Choroid plexus epithelial cell (primary cell): ENCODE data around the gene OR2J2.
"Not testable (repeated sequence)": the region's sequence is repeated elsewhere in the genome, so short reads cannot be mapped to it uniquely, and the experiment has no call there.

Source experiments
- DNase-seq: peaks from one replicate; pipeline ENCODE4 v3.0.0-alpha.2; 2010; ENCODE audit warnings: low read depth
- H3K4me3 ChIP-seq: 2 replicates; pipeline ENCODE4 v1.5.1; 2011; ENCODE audit warnings: low read depth, mild to moderate bottlenecking, control low read depth, low read length, moderate library complexity
- CTCF ChIP-seq: conservative IDR thresholded peaks from 2 replicates; pipeline ENCODE4 v1.5.1; 2011; ENCODE audit warnings: low read depth, mild to moderate bottlenecking, control low read depth, inconsistent platforms, low read length, moderate library complexity

OR2J2 gene

DNA sequence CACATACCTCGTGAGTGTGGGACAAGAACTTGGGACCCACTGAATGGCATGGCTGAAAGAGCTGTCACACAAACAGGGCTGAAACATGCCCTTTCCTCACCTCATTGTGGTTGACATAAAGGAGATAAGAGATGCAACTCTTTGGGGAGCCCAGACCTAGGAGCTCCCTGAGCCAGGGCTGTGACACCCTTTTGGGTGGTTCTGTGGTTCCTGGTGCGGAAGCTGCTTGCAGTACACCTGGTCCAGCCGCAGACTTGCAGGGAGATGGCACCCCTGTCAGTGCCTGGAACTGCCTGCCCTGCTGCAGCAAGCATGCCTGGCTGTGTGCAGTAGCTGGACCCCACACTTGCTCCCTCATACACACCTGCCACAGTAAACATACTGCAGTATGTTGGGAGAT, 31.3 kb downstream of the OR2J2 start:
- no peak for TF ChIP-seq CTCF
- no peak for DNase-seq
- no peak overlapping the region for H3K4me3 ChIP-seq

GRCh38 chr6:29211488-29211887, 40.8 kb downstream of the OR2J2 start:
- no peak for TF ChIP-seq CTCF
- no peak overlapping the region for H3K4me3 ChIP-seq
- no peak for DNase-seq

GRCh38 chr6:29216528-29216927, 45.8 kb downstream of the OR2J2 start:
- no peak overlapping the region for H3K4me3 ChIP-seq
- no peak for TF ChIP-seq CTCF
- DNase-seq: no peak

- not testable (repeated sequence) for H3K4me3 ChIP-seq, DNase-seq
Measured at GRCh38 chr6:29217242-29217641, 46.5 kb downstream of the OR2J2 start.

- DNase-seq, H3K4me3 ChIP-seq: not testable (repeated sequence)
Measured at GRCh38 chr6:29218056-29218455, 47.3 kb downstream of the OR2J2 start.
